Activated gamma-delta T cell treated with Interleukin-2 at 50 U/mL for 16 hours (primary cell): ENCODE results near the gene DCST1.

Experiments
- DNase-seq: peaks from one replicate; pipeline ENCODE4 v3.0.0-alpha.2; 2020

The DCST1 gene

GRCh38 chr1:155014709-155015508, 18.7 kb upstream of the DCST1 start:
- no peak for DNase-seq

DNA sequence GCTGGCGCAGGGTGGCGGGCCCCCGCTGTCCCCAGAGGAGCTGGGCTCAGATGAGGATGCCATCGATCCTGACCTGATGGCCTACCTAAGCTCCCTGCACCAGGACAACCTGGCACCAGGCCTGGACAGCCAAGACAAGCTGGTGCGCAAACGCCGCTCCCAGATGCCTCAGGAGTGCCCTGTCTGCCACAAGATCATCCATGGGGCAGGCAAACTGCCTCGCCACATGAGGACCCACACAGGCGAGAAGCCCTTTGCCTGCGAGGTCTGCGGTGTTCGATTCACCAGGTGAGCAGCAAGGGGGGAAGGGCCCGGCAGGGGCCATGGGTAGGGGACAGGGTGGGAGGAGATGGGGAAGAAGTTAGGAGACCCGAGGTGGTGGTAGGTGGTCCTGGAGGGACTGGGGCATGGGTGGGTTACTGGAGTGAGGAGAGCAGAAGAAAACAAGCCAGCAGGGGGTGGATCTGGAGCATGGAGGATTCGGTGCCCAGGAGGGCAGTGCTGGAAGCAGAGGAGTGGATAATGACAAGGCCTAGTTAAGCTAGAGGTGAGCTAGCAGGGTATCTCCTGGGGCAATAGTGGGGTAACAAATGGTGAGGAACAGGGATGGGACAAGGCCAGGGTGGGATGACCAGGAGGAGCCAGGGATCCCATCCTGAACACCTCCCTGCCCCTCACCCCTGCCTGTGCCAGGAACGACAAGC, 17.9 kb upstream of the DCST1 start:
- no peak for DNase-seq

GRCh38 chr1:155016231-155016831, 17.3 kb upstream of the DCST1 start:
- DNase-seq = no peak

GRCh38 chr1:155017041-155017945, 16.3 kb upstream of the DCST1 start:
- peak; percentile 85 for DNase-seq

DNA sequence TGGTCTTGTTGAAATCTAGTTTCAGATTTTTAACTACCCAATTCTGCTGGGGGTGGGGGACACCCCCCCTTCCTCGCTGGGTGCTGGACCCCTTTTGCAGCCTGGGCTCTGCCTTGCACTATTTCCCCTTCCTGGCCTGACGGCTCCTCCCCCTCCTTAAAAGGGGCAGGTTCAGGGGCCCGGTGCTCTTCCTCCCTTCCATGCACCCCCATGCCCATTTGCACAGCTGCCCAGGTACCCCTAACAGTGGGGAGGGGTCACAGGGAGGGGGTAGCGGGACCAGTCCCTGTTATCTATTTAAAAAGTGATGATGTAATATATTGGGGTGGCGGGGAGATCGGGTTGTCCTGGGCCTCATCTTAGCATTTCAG, 15.7 kb upstream of the DCST1 start:
- no peak for DNase-seq

GRCh38 chr1:155018617-155019348, 14.8 kb upstream of the DCST1 start:
- no peak for DNase-seq

GRCh38 chr1:155019377-155020245, 14.0 kb upstream of the DCST1 start:
- DNase-seq = no peak

DNA sequence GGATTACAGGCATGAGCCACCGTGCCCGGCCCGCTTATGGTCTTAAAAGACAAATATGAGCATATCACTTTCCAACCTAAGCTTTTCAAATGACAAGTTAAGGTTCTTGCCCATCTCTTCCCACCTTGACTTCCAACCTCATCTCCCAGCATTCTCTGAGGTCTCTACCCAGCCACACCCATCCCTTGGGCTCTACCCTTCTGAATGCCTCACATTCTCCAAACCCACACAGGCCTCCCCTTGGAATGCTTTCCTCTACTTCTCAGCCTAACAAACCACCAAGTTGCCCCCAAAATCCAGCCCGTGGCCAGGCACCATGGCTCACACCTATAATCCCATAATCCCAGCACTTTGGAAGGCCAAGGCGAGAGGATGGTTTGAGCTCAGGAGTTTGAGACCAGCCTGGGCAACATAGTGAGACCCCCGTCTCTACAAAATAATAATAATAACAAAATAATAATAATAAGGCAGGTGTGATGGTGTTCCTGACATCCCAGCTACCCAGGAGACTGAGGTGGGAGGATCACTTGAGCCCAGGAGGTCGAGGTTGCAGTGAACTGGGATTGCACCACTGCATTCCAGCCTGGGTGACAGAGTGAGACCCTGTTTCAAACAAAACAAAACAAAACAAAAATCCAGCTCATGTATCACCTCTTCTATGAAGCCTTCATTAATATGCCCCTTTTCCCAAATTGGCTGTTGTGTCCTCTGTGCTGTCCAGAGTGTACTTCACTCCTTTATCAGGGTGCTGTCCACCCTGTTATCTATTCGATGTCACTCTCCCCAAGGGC, 11.3 kb upstream of the DCST1 start:
- DNase-seq = no peak

GRCh38 chr1:155022927-155023236, 10.7 kb upstream of the DCST1 start:
- DNase-seq = no peak

GRCh38 chr1:155023627-155024026, 10.0 kb upstream of the DCST1 start:
- no peak for DNase-seq

DNA sequence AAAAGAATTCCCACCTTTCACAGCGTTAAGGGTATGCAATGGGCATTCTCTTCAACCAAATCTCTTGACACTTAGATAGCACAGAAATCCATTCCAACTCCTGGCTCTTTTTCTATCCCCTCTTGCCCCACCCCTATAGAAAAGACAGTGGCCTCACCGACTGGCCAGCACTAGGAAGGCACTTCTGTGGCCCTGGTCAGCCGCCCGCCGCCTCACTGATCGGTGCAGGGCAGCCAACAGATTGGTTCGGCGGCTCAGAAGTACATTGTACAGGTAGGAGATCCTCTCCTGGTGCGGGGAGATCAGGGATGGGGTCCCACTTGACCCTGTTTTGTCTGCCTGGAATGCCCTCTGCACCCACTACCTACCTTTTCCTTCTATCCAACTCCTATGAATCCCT, 9.3 kb upstream of the DCST1 start:
- no peak for DNase-seq

DNA sequence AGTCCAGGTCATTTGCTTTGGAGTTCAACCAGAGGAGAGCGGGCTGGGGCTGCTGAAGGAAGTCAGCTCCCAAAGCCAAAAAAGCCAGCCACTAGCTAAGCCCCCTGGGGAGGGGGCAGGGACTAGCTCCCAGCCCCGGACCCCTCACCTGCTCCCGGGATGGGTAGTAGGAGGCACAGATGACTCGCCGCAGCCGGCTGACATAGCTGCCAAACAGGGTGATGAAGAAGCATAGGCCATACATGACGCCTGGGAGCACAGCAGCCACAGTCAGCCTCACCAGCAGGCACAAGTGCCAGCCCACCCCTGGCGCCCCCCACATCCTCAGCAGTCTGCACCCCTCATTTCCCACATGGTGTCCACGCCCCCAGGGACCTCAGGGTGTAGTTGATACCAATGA, 7.5 kb upstream of the DCST1 start:
- DNase-seq = no peak

DNA sequence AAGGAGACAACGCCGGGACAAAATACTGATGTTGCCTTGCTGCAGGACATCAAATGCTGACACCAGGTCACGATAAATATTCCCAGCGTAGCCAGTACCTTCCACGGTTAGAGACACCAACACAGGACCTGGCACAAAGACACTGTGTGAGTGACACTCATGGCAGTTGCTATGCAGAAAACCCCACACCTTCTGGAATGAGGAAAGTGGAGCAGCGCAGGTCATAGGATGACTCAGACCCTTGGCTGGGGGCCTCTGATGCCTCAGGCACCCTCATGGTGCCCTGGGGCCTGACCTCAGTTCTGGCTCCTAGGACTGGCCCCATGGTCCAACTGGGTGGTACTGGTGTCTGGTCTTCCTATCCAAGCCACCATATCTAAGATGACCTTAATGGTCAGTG, 7.0 kb upstream of the DCST1 start:
- no peak for DNase-seq

GRCh38 chr1:155029513-155030242, 3.9 kb upstream of the DCST1 start:
- no peak for DNase-seq

GRCh38 chr1:155030243-155030795, 3.3 kb upstream of the DCST1 start:
- no peak for DNase-seq

- no peak for DNase-seq
These were observed 2.7 kb upstream of the DCST1 start for GRCh38 chr1:155030899-155031298.

GRCh38 chr1:155032886-155033285, 738 bp upstream of the DCST1 start:
- DNase-seq = no peak

- DNase-seq = no peak
These were observed 939 bp downstream of the DCST1 start for GRCh38 chr1:155034318-155035208.

DNA sequence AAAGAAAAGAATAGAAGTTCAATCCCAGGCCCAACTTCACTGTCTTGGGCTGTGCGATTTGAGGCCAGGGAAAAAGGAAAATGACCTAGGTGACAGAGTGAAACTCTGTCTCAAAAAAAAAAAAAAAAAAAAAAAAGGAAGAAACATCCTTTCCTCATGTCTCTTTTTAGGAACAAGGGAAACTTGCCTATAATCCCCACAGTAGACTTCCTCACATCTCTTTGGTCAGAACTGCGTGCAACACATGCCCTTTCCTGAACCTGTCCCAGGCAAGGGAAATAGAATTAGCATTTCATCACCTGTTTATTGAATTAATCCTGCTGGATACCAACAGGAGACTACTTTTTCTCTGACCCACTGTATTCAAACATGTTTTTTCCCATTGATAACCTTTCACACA, 2.3 kb downstream of the DCST1 start:
- no peak for DNase-seq
